Measurements from ENCODE around the gene CEMIP2.

DNA sequence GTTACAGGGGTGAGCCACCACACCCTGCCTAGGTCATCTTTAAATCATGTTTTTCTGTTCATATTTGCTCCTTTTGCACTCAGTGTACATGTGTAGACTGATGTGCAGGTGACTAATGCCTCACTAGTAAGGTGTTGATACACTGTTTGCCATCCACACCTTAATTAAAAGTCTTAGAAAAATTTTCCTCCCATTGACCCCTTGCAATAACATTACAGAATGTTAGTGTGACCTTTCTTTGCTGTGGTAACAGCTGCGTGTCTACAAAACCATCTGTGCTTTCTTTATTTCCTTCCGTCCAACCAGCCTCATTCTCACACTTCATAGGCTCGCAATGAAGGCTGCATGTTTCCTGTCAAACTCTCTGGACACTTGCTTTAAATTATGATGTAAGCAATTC, 6.6 kb upstream of the CEMIP2 start:
- no peak for TF ChIP-seq POLR2A (IDR thresholded peaks at IDR 0.05)
- TF ChIP-seq, protein P1, sequence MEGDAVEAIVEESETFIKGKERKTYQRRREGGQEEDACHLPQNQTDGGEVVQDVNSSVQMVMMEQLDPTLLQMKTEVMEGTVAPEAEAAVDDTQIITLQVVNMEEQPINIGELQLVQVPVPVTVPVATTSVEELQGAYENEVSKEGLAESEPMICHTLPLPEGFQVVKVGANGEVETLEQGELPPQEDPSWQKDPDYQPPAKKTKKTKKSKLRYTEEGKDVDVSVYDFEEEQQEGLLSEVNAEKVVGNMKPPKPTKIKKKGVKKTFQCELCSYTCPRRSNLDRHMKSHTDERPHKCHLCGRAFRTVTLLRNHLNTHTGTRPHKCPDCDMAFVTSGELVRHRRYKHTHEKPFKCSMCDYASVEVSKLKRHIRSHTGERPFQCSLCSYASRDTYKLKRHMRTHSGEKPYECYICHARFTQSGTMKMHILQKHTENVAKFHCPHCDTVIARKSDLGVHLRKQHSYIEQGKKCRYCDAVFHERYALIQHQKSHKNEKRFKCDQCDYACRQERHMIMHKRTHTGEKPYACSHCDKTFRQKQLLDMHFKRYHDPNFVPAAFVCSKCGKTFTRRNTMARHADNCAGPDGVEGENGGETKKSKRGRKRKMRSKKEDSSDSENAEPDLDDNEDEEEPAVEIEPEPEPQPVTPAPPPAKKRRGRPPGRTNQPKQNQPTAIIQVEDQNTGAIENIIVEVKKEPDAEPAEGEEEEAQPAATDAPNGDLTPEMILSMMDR (IDR thresholded peaks at IDR 0.05): no peak

All from prostate gland (tissue), 2 donors.